Gastrocnemius medialis (tissue), 4 donors: ENCODE measurements around the gene KCNK15.

Experiments used
- POLR2A ChIP-seq, 2 donors: fragments of 450-650 bp; IDR thresholded peaks; one replicate each; pipeline ENCODE4 v1.6.1; 2017; ENCODE audit warnings: antibody characterized with exemption in 2 of 2, mild to moderate bottlenecking in 2 of 2, moderate library complexity in 2 of 2
- TF ChIP-seq, protein P1 (sequence below), 5 experiments: fragments of 450-650 bp in 3 of 5; fragments of 200-600 bp in 2 of 5; sonication (generic) in 2 of 5; IDR thresholded peaks in 4 of 5; conservative IDR thresholded peaks in 1 of 5; 1 replicate in 4 of 5; 2 replicates in 1 of 5; pipeline ENCODE4 v1.5.1; 2016 to 2019; ENCODE audit warnings: antibody characterized with exemption in 5 of 5, mild to moderate bottlenecking in 3 of 5, moderate library complexity in 3 of 5

DNA sequence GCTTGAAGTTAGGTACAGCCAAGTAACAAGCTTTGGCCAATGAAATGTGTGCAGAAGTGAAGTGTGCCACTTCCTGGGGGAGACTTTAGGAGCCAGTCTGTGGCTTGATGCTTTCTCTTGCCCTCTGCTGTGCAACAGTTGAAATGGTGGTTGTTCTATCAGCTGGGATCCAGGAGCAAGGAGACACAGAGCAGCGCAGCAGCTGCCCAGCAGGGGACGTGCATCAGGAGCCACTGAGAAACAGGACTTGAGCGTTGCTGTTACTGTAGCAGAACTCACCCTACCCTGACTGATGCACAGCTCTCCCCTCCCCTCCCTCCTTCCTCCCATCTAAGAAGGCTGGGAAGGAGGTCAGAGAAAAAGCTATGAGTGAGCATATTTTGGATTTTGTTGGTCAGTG is 49.4 kb upstream of the KCNK15 start:
- TF ChIP-seq, protein P1, sequence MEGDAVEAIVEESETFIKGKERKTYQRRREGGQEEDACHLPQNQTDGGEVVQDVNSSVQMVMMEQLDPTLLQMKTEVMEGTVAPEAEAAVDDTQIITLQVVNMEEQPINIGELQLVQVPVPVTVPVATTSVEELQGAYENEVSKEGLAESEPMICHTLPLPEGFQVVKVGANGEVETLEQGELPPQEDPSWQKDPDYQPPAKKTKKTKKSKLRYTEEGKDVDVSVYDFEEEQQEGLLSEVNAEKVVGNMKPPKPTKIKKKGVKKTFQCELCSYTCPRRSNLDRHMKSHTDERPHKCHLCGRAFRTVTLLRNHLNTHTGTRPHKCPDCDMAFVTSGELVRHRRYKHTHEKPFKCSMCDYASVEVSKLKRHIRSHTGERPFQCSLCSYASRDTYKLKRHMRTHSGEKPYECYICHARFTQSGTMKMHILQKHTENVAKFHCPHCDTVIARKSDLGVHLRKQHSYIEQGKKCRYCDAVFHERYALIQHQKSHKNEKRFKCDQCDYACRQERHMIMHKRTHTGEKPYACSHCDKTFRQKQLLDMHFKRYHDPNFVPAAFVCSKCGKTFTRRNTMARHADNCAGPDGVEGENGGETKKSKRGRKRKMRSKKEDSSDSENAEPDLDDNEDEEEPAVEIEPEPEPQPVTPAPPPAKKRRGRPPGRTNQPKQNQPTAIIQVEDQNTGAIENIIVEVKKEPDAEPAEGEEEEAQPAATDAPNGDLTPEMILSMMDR (IDR thresholded peaks at IDR 0.05 in 4 of 5, conservative IDR thresholded peaks at IDR 0.05 in 1 of 5) = no peak
- no peak for TF ChIP-seq POLR2A (IDR thresholded peaks at IDR 0.05)
